HS-5 (cell line): ENCODE results near the gene ZSCAN26.

Source experiments
- DNase-seq: peaks from one replicate; pipeline ENCODE4 v3.0.0-alpha.2; 2012; ENCODE audit warnings: low read depth

Gene ZSCAN26

GRCh38 chr6:28266962-28267694 lies at the start of gene ZSCAN26:
ZSCAN26 (plus strand) TSS chr6:28267143; CDS start chr6:28271920, 4,777 bp downstream.
- peak; percentile 76 for DNase-seq

DNA sequence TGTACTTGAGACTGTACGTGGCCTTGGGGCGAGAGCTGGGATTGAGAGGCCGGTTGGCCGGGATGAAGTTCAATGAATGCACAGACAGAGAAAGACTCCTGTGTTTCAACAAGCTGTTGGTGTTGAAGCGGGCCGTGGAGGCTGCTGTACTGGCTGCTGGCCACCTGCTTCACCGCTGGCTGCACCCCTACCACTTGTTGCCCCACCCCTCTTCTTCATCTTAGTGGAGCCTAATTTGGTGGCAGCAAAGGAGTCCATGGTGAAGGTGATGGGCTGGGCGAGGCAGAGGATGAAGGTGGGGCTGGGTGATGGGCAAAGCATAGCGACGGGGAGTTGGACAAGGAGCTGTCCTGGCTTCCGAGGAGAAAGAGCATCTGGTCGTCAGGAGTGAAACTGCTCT lies 49.1 kb upstream of the ZSCAN26 start:
- no peak for DNase-seq

GRCh38 chr6:28218312-28219248 lies 48.4 kb upstream of the ZSCAN26 start:
- DNase-seq: no peak

GRCh38 chr6:28220257-28221133 lies 46.4 kb upstream of the ZSCAN26 start:
- no peak for DNase-seq

GRCh38 chr6:28224131-28225055 lies 42.5 kb upstream of the ZSCAN26 start:
- no peak for DNase-seq

GRCh38 chr6:28225056-28225834 lies 41.7 kb upstream of the ZSCAN26 start, which contains the start of gene ZSCAN9:
ZSCAN9 (plus strand) TSS chr6:28225275; CDS start chr6:28227085, 1,810 bp downstream.
- DNase-seq: peak; percentile 76

DNA sequence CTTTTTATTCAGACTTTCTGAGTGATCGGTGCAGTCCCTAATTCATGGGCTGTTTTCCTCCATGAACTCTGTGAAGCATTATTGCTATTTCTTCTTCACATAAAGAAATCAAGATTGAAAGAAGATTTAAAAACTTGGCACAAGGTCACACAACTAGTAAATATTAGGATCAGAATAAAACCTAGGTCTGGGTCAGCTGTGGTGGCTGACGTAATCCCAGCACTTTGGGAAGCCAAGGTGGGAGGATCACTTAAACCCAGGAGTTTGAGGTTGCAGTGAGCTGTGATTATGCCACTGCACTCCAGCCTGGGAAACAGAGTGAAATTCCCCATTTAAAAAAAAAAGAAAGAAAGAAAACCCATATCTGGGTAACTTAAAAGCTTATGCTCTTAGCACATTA lies 40.5 kb upstream of the ZSCAN26 start:
- no peak for DNase-seq

GRCh38 chr6:28232785-28233184 lies 34.2 kb upstream of the ZSCAN26 start:
- DNase-seq: no peak

DNA sequence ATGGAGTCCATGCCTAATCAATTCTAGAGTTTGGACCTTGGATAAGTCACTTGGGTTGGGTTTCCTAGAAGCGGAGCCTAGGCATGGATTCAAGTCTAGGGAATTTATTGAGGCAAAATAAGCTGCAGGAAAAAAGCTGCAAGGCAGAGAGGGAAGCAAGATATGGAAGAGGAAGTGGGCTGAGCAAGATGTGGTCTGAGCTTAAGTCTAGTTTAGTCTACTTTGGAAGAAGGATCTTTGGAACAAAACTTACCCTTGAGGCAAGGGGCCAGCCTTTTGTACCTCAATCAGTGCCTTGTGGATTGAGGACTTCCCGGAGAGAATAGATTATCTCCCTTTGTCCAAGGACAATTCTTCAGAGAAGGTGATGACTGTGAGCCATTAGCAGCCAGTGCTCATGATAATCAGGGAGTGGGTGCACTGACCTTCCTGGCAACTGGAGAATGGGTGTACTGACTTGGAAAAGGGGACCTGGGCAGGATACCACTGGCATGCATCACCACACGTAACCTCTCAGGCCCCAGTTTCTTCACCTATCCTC lies 31.0 kb upstream of the ZSCAN26 start:
- no peak for DNase-seq

DNA sequence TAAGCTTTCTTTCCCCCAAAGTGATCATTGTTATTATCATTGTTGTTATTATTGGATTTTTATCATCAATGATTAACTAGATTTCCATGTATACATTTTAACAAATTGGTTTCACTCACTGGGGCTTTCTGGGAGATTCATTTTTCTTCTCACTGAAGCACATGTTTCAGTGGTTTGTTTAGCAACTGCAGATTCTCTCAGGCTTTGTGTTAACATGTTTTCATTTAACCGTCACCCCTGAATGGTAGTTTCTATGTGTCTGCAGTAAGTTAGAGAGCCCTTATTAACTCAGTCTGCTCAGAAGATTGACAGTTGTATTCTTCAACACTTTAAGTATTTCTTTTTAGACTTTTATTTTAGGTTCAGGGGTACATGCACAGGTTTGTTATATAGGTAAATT lies 27.3 kb upstream of the ZSCAN26 start:
- DNase-seq: no peak

DNA sequence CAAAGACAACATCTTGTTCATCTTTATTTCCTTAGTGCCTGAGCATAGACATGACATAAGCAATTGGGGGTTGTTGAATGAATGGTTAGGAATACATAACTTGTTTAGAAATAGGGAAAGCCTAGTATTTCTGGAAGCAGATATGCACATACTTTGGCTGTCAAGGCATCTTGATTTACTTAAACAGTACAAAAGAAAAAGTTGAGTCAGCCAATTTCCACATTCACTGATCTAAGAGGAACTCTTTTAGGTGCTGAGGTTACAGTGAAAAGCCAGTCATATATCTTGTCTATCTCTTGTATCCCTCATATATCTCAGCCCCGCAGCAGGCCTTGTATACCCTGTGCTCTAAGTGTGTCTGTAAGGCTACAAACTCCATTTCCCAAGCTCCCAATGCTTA lies 26.5 kb upstream of the ZSCAN26 start:
- DNase-seq: no peak

DNA sequence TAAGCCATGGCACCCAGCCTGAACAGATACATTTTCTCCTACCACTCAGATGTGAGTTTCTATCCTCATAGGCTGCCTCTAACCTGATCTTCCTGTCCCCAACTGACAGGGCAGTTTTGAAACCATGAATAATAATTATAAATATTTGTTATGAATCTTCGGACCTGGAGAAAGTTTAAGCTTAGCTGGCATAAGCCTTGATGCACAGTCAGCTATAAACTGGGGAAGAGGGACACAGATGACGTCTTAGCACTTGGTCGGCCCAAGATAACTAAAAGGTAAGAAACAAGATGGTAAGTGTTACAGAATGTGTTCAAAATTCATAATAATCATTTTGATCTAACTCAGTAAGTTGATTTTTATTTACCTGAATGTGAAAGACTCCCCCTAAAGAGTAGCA lies 23.0 kb upstream of the ZSCAN26 start:
- DNase-seq: no peak

GRCh38 chr6:28245206-28245941 lies 21.6 kb upstream of the ZSCAN26 start:
- DNase-seq: no peak

DNA sequence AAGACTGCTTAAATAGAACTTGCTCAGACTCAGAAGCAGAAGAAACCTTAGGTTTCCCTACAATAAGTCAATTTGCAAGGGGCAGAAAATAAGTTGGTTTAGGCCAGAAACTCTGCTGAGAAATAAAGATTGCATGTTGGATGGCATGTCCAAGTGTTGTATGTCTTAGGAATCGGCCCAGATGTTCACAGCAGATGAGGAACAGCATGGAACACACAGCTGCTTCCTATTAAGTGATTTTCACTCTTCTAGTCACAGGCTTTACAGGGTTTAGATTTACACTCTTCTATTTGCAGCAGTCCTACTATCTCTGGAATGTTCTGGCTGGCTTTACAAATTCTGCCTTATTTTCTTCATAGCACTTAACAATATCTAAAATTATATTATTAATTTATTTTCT lies 18.0 kb upstream of the ZSCAN26 start:
- no peak for DNase-seq

DNA sequence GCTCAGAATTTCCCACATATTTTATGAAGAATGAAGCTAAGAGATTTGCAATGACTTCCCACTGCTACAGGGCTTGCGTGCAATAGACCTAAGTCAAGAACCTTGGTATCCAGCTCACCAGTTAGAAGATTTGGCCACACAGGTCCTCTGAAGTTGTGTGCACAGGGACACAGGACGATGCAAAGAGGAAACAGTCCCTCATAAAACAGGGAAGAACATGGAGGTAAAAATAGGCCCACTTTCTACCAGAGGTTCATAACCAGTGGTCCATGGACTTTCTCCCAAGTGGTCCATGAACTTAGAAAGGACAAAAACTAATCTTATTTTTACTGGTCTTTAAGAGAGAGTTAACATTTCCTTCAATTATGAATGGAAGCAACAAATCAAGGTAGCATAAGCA lies 16.2 kb upstream of the ZSCAN26 start:
- DNase-seq: no peak

DNA sequence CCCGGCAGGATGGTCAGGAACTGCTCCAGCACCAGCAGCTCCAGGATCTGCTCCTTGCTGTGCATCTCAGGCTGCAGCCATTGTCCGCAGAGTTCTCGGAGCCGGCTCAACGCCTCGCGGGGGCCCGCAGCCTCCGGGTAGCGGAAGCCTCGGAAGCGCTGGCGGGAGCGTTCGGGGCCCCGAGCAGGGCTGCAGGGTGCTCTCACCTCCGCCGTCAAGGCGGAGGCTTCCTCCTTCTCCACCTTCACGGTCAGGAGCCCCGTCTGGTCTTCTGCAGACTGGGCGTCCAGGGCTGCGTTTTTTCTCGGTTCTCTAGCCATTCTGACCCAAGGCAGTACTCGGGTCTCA lies 15.3 kb upstream of the ZSCAN26 start:
- no peak for DNase-seq

DNA sequence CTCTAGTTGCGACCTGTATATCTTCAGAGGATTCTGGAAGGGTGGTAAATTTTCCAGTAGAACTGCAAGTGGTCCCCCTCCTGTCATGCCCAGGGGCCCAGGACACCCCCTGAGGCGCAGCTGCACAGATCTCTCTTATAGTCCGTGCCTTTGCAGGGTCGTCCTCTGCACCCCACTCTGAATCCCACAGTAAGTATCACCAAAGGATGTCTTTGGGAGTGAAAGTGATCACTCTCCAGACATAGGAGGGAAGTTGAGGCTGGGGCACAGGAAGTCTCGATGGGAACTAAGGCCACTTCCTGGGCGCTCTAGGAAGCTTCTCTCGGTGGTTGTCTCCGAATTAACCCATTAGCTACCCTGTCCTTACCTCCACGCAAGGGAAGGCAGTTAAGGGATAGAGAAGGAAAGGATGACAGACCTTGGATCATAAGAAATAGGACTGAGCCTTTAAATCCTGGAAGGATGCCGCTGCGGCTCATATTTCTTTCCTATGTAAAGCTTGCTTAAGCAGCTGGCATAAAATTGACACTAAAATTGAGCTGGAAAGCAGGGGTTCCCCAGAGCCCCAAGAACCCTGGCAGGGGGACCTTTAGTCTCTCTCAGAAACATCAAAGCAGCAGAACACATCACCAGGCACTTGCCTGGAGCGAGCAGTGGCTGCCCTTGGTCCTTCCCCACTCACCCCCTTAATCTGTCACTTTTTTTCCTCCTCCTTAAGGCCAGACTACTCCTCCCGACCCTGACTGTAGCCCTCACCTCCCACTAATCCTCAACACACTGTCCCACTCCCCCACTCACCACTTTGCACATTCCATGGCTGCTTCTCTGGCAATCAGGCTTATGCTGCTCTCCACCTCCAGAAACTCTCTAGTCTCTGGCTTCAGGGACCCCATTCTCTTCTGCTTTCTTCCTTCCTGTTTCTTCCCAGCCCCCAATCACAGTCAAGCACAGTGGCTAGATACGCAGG lies 14.7 kb upstream of the ZSCAN26 start, which contains the start of gene ZKSCAN4:
Gene ZKSCAN4 (minus strand): TSS at position 261 of the 967 bp plus-strand sequence. CDS start 289 bp downstream, outside the sequence.
- peak; percentile 67 for DNase-seq

DNA sequence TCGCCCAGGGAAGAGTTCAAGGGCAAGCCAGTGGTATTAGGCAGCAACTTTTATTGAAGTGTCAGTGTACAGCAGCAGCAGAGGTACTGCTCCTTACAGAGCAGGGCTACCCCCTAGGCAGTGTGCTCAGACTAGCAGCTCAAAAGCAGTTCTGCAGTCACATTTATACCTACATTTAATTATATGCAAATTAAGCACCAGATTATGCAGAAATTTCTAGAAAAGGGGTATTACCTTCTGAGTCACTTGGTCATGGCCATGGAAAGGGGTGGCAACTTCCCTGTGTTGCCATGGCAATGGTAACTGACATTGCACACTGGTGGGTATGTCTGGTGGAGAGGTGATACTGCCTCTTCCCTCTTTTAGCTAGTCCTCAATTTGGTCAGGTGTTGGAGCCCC lies 12.8 kb upstream of the ZSCAN26 start:
- DNase-seq: no peak
